Measurements from ENCODE around the gene TH.

Gene TH

GRCh38 chr11:2216400-2217064 lies 44.9 kb upstream of the TH start:
- POLR2A ChIA-PET: no interaction called here
- no peak for TF ChIP-seq CTCF (IDR thresholded peaks at IDR 0.05; ENCODE audit: control extremely low read depth, extremely low read depth, low read depth, missing control alignments)
- CTCF ChIA-PET: no interaction called here
- peak; percentile 9 for DNase-seq (ENCODE audit: extremely low spot score)

- CTCF ChIA-PET: no interaction called here
- DNase-seq (ENCODE audit: extremely low spot score): peak; percentile 13
- TF ChIP-seq CTCF (IDR thresholded peaks at IDR 0.05; ENCODE audit: control extremely low read depth, extremely low read depth, low read depth, missing control alignments): no peak
Measured at GRCh38 chr11:2215561-2216399, 44.2 kb upstream of the TH start.

GRCh38 chr11:2215230-2215560 lies 43.6 kb upstream of the TH start:
- no peak for TF ChIP-seq CTCF (IDR thresholded peaks at IDR 0.05; ENCODE audit: control extremely low read depth, extremely low read depth, low read depth, missing control alignments)
- CTCF ChIA-PET: no interaction called here
- no peak for DNase-seq (ENCODE audit: extremely low spot score)
- POLR2A ChIA-PET: no interaction called here

More at GRCh38 chr11:2215561-2216399, 44.2 kb upstream of the TH start:
- POLR2A ChIA-PET: no interaction called here

GRCh38 chr11:2214527-2215229 lies 43.1 kb upstream of the TH start:
- ChIA-PET CTCF (no interaction called here), POLR2A (no interaction called here)
- TF ChIP-seq CTCF (IDR thresholded peaks at IDR 0.05; ENCODE audit: control extremely low read depth, extremely low read depth, low read depth, missing control alignments): no peak

GRCh38 chr11:2213890-2214526 lies 42.4 kb upstream of the TH start:
- ChIA-PET POLR2A (no interaction called here), CTCF (no interaction called here)
- no peak for DNase-seq (ENCODE audit: extremely low spot score)
- no peak for TF ChIP-seq CTCF (IDR thresholded peaks at IDR 0.05; ENCODE audit: control extremely low read depth, extremely low read depth, low read depth, missing control alignments)

More at GRCh38 chr11:2214527-2215229, 43.1 kb upstream of the TH start:
- no peak for DNase-seq (ENCODE audit: extremely low spot score)

GRCh38 chr11:2213384-2213842 lies 41.8 kb upstream of the TH start:
- ChIA-PET POLR2A (no interaction called here), CTCF (no interaction called here)

More at GRCh38 chr11:2213384-2213842, 41.8 kb upstream of the TH start:
- TF ChIP-seq CTCF (IDR thresholded peaks at IDR 0.05; ENCODE audit: control extremely low read depth, extremely low read depth, low read depth, missing control alignments): no peak
- no peak for DNase-seq (ENCODE audit: extremely low spot score)
